Measurements from ENCODE around the gene RAD54L2.

- TF ChIP-seq, protein P1, sequence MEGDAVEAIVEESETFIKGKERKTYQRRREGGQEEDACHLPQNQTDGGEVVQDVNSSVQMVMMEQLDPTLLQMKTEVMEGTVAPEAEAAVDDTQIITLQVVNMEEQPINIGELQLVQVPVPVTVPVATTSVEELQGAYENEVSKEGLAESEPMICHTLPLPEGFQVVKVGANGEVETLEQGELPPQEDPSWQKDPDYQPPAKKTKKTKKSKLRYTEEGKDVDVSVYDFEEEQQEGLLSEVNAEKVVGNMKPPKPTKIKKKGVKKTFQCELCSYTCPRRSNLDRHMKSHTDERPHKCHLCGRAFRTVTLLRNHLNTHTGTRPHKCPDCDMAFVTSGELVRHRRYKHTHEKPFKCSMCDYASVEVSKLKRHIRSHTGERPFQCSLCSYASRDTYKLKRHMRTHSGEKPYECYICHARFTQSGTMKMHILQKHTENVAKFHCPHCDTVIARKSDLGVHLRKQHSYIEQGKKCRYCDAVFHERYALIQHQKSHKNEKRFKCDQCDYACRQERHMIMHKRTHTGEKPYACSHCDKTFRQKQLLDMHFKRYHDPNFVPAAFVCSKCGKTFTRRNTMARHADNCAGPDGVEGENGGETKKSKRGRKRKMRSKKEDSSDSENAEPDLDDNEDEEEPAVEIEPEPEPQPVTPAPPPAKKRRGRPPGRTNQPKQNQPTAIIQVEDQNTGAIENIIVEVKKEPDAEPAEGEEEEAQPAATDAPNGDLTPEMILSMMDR (IDR thresholded peaks at IDR 0.05) = no peak
- no peak for TF ChIP-seq POLR2A (IDR thresholded peaks at IDR 0.05)
- TF ChIP-seq POLR2AphosphoS5 (IDR thresholded peaks at IDR 0.05) = no peak
- TF ChIP-seq EP300 (IDR thresholded peaks at IDR 0.05) = no peak
Observed at GRCh38 chr3:51549311-51549710, 10.8 kb downstream of the RAD54L2 start.

Measured in suprapubic skin (tissue), 4 donors.